Middle frontal gyrus (tissue), 1 donor: Measurements from ENCODE around the gene WNK4.

Source experiments
- DNase-seq: peaks from one replicate; pipeline ENCODE4 v3.0.0-alpha.2; 2015; ENCODE audit warnings: low spot score; ENCODE audit errors: extremely low spot score

Gene WNK4

GRCh38 chr17:42833767-42834422, 53.5 kb downstream of the WNK4 start:
- DNase-seq, result no peak

GRCh38 chr17:42835732-42836131, 55.3 kb downstream of the WNK4 start:
- DNase-seq, result no peak

GRCh38 chr17:42841975-42842685, 61.7 kb downstream of the WNK4 start:
- no peak for DNase-seq

GRCh38 chr17:42843358-42843934, 63.0 kb downstream of the WNK4 start:
- peak; percentile 44 for DNase-seq

- no peak for DNase-seq
Observed at GRCh38 chr17:42844271-42844670, 63.9 kb downstream of the WNK4 start, which contains the start of gene AOC2. Gene AOC2 (plus strand): TSS chr17:42844580. CDS start chr17:42844627, 47 bp downstream.

- DNase-seq, result no peak
Observed at GRCh38 chr17:42844761-42845555, 64.5 kb downstream of the WNK4 start.

- no peak for DNase-seq
Observed at GRCh38 chr17:42845556-42845917, 65.1 kb downstream of the WNK4 start.

- DNase-seq, result no peak
Observed at GRCh38 chr17:42845918-42846593, 65.6 kb downstream of the WNK4 start.
